ENCODE data around the gene ZBTB37.
"Not testable (repeated sequence)": the region's sequence is repeated elsewhere in the genome, so short reads cannot be mapped to it uniquely, and the experiment has no call there.

ZBTB37 gene

DNA sequence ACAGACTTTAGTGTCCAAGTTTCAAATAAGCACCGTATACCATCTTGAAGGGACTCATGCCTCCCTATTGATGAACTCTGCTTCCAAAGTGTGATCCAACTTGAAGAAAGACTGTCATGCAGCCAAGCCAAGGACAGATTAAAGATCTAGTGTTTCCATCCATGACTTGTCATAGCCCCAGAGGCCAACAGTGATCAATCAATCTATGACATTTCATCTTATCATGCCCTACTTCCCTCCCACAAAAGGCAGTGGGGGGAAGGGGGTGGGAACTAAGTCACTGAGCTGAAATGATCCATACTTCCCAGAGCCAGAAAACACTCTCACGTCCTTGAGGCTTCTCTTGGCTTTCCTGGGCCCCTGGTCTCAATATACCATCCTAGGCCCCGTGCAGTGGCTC is 44.9 kb downstream of the ZBTB37 start:
- no peak for DNase-seq (ENCODE audit: low read depth)

GRCh38 chr1:173914366-173914871 is 46.2 kb downstream of the ZBTB37 start:
- no peak for DNase-seq (ENCODE audit: low read depth)

- DNase-seq (ENCODE audit: low read depth) = no peak
These were observed 47.4 kb downstream of the ZBTB37 start for GRCh38 chr1:173915596-173915995.

GRCh38 chr1:173916667-173917066 is 48.5 kb downstream of the ZBTB37 start:
- no peak for DNase-seq (ENCODE audit: low read depth)

DNA sequence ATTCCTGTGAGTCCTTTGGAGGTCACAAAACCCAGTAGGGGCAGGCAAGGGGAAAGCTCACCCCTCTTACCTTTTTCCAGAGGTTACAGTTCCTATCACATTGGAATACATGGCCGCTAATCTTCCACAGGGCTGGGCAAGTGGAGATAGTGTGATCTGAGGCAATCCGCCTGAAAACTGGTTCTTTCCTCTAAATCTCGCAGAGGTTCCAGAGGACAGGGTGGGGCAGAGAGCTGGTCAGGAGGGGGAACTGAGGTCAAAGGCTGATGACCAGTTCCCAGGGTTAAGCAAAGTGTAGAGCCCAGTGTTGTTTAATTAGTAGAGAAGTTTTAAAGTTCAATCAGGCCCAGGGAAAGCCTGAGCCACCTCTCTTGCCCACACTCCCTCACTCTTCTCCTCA is 49.0 kb downstream of the ZBTB37 start, which contains the start of gene SERPINC1:
TSS of gene SERPINC1 (minus strand) at position 179 of the 400 bp plus-strand sequence. CDS start at position 111, 68 bp downstream.
- DNase-seq (ENCODE audit: low read depth) = no peak

- DNase-seq (ENCODE audit: low read depth) = no peak
These were observed 49.7 kb downstream of the ZBTB37 start for GRCh38 chr1:173917635-173918493.

GRCh38 chr1:173920861-173921260 is 52.7 kb downstream of the ZBTB37 start:
- DNase-seq (ENCODE audit: low read depth) = no peak

GRCh38 chr1:173925306-173926242 is 57.4 kb downstream of the ZBTB37 start:
- DNase-seq (ENCODE audit: low read depth) = no peak

DNA sequence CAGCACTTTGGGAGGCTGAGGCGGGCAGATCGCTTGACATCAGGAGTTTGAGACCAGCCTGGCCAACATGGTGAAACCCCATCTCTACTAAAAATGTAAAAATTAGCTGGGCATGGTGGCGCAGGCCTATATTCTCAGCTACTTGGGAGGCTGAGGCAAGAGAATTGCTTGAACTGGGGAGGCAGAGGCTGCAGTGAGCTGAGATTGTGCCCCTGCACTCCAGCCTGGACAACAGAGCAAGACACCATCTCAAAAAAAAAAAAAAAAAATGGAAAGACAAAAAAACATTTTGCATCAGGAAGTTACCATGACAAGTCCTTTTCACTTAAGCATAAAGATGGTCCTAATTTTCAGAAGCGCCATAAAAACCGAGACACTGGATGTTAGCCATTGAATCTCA is 62.4 kb downstream of the ZBTB37 start:
- not testable (repeated sequence) for DNase-seq (ENCODE audit: low read depth)

DNA sequence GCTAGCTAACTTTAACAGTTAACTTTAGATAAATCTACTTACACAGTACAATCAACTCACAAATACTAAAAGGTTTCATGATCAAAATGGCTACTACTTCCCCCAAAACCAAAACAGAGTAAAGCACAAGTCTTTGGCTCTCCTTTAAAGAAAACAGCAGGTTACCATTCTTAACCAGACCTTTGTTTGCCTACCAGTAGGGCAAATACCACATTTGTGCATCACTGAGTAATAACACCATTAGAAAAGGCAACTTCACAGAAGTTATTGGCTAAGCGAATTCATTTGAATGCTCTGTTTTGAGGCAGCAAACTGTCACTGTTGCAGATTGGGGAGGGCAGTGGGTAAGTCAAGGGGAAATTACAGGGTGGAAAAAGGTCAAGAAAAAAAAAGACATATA is 66.3 kb downstream of the ZBTB37 start:
- no peak for DNase-seq (ENCODE audit: low read depth)

- no peak for DNase-seq (ENCODE audit: low read depth)
These were observed 68.9 kb downstream of the ZBTB37 start for GRCh38 chr1:173937062-173937461.

GRCh38 chr1:173946380-173946921 is 78.3 kb downstream of the ZBTB37 start:
- no peak for DNase-seq (ENCODE audit: low read depth)

GRCh38 chr1:173948594-173948993 is 80.4 kb downstream of the ZBTB37 start:
- no peak for DNase-seq (ENCODE audit: low read depth)
